ENCODE results near the gene SENP3.

DNA sequence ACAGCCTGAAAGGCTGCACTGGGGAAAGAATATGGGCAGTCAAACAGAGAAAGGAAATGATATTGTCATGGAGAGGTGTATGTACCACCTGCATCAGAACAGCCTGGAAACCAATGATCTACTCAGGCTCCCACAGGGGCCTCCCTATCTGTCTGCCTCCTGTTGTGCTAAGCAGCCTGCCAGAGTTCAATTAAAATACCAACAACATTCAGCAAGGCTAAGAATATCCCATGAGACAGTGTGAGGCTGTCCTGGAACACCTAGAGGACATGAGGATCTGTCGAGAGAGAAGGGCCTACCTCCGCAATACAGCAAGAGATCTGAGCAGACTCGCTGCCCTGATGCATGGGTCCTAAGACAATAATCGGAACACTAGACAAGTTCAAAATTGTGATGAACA, 44.6 kb downstream of the SENP3 start:
- TF ChIP-seq, protein P1, sequence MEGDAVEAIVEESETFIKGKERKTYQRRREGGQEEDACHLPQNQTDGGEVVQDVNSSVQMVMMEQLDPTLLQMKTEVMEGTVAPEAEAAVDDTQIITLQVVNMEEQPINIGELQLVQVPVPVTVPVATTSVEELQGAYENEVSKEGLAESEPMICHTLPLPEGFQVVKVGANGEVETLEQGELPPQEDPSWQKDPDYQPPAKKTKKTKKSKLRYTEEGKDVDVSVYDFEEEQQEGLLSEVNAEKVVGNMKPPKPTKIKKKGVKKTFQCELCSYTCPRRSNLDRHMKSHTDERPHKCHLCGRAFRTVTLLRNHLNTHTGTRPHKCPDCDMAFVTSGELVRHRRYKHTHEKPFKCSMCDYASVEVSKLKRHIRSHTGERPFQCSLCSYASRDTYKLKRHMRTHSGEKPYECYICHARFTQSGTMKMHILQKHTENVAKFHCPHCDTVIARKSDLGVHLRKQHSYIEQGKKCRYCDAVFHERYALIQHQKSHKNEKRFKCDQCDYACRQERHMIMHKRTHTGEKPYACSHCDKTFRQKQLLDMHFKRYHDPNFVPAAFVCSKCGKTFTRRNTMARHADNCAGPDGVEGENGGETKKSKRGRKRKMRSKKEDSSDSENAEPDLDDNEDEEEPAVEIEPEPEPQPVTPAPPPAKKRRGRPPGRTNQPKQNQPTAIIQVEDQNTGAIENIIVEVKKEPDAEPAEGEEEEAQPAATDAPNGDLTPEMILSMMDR (conservative IDR thresholded peaks at IDR 0.05; ENCODE audit: low read depth, low read length), result no peak
- no peak for TF ChIP-seq RAD21 (IDR thresholded peaks at IDR 0.05; ENCODE audit: low read length)
- TF ChIP-seq BHLHE40 (IDR thresholded peaks at IDR 0.05; ENCODE audit: low read depth, low read length), result no peak
- TF ChIP-seq POLR2A (IDR thresholded peaks at IDR 0.05; ENCODE audit: low read depth, low read length), result no peak
- TF ChIP-seq RFX5 (IDR thresholded peaks at IDR 0.05; ENCODE audit: low read depth, low read length), result no peak
- no peak for TF ChIP-seq FOS (IDR thresholded peaks at IDR 0.05; ENCODE audit: low read depth, low read length)
- TF ChIP-seq MXI1 (IDR thresholded peaks at IDR 0.05; ENCODE audit: borderline replicate concordance, low read depth, low read length), result no peak
- TF ChIP-seq, protein P2, sequence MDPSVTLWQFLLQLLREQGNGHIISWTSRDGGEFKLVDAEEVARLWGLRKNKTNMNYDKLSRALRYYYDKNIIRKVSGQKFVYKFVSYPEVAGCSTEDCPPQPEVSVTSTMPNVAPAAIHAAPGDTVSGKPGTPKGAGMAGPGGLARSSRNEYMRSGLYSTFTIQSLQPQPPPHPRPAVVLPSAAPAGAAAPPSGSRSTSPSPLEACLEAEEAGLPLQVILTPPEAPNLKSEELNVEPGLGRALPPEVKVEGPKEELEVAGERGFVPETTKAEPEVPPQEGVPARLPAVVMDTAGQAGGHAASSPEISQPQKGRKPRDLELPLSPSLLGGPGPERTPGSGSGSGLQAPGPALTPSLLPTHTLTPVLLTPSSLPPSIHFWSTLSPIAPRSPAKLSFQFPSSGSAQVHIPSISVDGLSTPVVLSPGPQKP (IDR thresholded peaks at IDR 0.05; ENCODE audit: borderline replicate concordance, low read depth, low read length), result no peak
- TF ChIP-seq CHD1 (IDR thresholded peaks at IDR 0.05; ENCODE audit: low read depth, low read length), result no peak
- TF ChIP-seq SMC3 (IDR thresholded peaks at IDR 0.05; ENCODE audit: low read depth, low read length), result no peak
- no peak for TF ChIP-seq CEBPB (IDR thresholded peaks at IDR 0.05; ENCODE audit: low read depth, low read length)
- no peak for TF ChIP-seq NFE2L2 (IDR thresholded peaks at IDR 0.05; ENCODE audit: low read depth, low read length)

Data from IMR-90 (cell line).